D721Med (cell line): ENCODE data around the gene MCOLN2.
A peak's percentile ranks its signal among the peaks of the same experiment; 100 is the strongest.
"Not testable (repeated sequence)": the region's sequence is repeated elsewhere in the genome, so short reads cannot be mapped to it uniquely, and the experiment has no call there.

Experiments used
- DNase-seq: peaks from one replicate; pipeline ENCODE4 v3.0.0; 2011; ENCODE audit warnings: low spot score; ENCODE audit not compliant: insufficient read length
- FAIRE-seq: peaks from 2 replicates; lab custom pipeline; 2011; peaks lifted over from hg19 to GRCh38; lab: Jason Lieb, UNC
- CTCF ChIP-seq: IDR thresholded peaks from 2 replicates; pipeline ENCODE4 v1.5.1; 2012; ENCODE audit warnings: mild to moderate bottlenecking, control low read depth; ENCODE audit not compliant: insufficient read depth; ENCODE audit errors: missing control alignments

MCOLN2 gene

GRCh38 chr1:84919461-84919970 is 77.4 kb downstream of the MCOLN2 start:
- DNase-seq (no peak), FAIRE-seq (no peak)
- no peak for TF ChIP-seq CTCF

GRCh38 chr1:84918726-84919336 is 78.1 kb downstream of the MCOLN2 start:
- no peak for TF ChIP-seq CTCF
- DNase-seq (no peak), FAIRE-seq (no peak)

GRCh38 chr1:84916897-84917296 is 80.0 kb downstream of the MCOLN2 start:
- TF ChIP-seq CTCF = no peak
- FAIRE-seq (no peak), DNase-seq (no peak)

- TF ChIP-seq CTCF = no peak
- DNase-seq (no peak), FAIRE-seq (peak; percentile 48)
These were observed 83.4 kb downstream of the MCOLN2 start for GRCh38 chr1:84913555-84913892.

GRCh38 chr1:84912726-84913554 is 84.0 kb downstream of the MCOLN2 start:
- no peak for TF ChIP-seq CTCF
- DNase-seq = no peak
- FAIRE-seq = no peak

- not testable (repeated sequence) for FAIRE-seq, DNase-seq
These were observed 88.0 kb downstream of the MCOLN2 start for GRCh38 chr1:84908746-84909464.

- TF ChIP-seq CTCF = no peak
- FAIRE-seq (no peak), DNase-seq (no peak)
These were observed 89.7 kb downstream of the MCOLN2 start for GRCh38 chr1:84907095-84907827.

GRCh38 chr1:84902727-84903126 is 94.2 kb downstream of the MCOLN2 start:
- FAIRE-seq, DNase-seq: not testable (repeated sequence)
